NCI-H2227 (cell line): ENCODE results near the gene RPAP2.

Experiments
- DNase-seq: peaks from one replicate; lab custom pipeline; 2025; ENCODE audit not compliant: unreplicated experiment; lab: John Stamatoyannopoulos, UW

The RPAP2 gene

GRCh38 chr1:92445865-92446264, 147.0 kb downstream of the RPAP2 start:
- no peak for DNase-seq

DNA sequence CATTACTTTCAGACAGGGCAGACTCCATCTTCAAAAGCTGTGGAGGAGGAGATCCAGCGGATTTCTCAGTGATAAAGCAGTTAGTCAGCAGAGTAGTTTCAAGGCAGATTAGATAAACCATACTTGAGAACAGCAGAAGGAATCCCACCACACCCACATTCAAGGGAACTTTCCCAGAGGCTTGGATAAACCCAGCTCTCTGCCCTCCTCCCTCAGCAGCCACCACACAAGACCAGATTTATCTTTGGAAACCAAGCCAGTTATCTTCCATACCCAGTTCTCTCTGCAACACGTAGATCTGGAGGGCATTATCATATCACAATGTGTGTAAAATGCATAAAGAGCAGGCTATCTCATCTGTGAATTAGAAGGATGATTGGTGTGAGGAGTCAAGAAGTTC, 147.7 kb downstream of the RPAP2 start:
- DNase-seq: no peak

DNA sequence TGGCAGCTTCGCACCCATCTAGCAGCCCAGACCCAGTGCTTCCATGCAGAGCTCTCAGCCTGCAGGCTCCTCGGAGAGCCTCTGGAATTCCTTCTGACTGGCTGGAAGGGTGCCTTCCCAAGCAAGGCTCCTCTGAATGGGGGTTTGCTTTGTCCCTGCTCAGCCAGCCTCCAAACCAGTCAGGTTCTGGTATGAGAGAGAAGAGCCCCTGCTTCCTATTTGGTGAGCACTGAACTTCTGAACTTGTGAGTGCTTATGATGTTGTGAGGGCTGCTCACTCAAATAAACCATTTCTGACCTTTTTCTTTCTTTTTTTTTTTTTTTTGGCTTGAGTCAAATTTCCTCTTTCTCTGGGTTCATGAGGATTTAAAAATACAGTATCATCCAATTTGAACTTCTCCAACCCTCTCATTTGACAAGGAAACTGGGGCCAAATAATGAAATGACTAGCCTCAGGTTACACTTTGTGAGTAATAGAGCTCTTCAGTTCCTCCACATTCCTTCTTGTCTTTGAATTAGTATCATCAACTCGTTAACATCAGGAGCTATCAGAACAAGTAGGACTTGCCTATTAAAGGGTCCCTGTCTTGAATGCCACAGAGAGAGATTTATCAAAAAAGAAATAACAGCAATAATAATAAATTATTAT, 148.3 kb downstream of the RPAP2 start:
- DNase-seq: no peak

DNA sequence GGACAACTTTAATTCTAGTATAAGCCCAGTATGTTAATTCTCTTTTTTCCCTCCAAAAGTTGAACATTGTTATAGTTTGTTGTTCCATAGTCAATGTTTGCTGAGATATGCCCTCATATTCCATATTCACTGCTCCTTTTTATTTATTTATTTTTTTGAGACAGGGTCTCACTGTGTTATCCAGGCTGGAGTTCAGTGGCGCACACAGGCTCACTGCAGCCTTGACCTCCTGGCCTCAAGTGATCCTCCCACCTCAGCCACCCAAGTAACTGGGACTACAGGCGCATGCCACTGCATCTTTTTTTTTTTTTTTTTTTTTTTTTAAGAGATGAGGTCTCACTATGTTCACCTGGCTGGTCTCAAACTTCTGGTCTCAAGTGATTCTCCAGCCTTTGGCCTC, 149.1 kb downstream of the RPAP2 start:
- no peak for DNase-seq
